ENCODE data around the gene TCERG1L. TPM values are rescaled to one million over a fixed set of nuclear protein-coding genes. Genes with fewer than 3 reads are reported as not detected.

Gene TCERG1L
- total RNA-seq, 2 donors from 2014 or later, result not detected

DNA sequence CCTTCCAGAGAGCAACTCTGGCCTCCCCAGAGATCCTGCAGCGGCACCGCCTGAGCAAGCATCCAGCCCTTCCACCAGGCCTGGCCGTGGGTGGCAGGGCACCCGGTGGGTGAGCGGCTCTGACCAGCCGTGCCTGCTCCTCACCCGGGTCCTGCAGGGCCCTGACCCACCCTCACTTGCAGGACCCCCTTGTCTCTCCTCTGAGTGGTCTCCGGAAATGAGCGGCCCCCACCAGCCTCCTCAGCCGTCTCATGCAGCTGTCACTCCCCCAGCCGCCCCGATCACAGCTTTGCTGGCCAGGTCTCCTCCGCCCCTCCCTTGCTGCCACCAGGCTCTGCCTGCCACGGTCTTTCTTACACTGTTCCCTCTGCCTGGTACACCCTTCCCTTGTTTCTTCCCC, 218.2 kb downstream of the TCERG1L start:
- DNase-seq (ENCODE audit: low spot score), result no peak
- Histone ChIP-seq H3K9me3 (no peaks in the 10 kb centered on the region), H3K27me3 (replicated peaks; ENCODE audit: insufficient read depth) (no peaks in the 10 kb centered on the region), H3K4me1 (ENCODE audit: control insufficient read depth in 1 of 2, low read depth in 2 of 2) (no peaks in the 10 kb centered on the region), H3K27ac (no peak overlapping the region), H3K36me3 (no peaks in the 10 kb centered on the region), H3K4me3 (no peak overlapping the region)
- no peak for ATAC-seq (ENCODE audit: insufficient number of reproducible peaks, low FRiP score, low read depth)
- no peak for TF ChIP-seq CTCF (IDR thresholded peaks at IDR 0.05)

DNA sequence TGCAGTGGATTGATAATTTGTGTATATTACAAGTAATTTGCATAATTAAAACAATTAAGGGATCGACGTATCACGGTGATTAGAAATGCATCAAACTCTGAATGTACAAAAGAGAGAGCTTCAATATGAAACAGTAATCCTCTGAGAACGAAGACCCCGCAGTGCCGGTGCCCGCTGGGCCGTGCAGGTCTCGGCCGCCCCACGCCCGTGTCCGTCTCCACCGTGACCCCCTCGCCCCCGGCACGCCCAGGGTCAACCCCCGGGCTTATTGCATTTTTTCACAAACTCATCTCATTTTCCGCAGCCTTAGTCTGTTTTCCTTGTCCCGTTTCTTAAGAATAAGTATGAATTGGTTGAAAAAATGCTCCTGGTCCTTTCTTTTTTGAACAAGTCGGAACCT, 218.6 kb downstream of the TCERG1L start:
- Histone ChIP-seq H3K27ac (no peak overlapping the region), H3K36me3 (no peaks in the 10 kb centered on the region), H3K27me3 (replicated peaks; ENCODE audit: insufficient read depth) (no peaks in the 10 kb centered on the region), H3K4me1 (ENCODE audit: control insufficient read depth in 1 of 2, low read depth in 2 of 2) (no peaks in the 10 kb centered on the region), H3K4me3 (no peak overlapping the region), H3K9me3 (no peaks in the 10 kb centered on the region)
- DNase-seq (ENCODE audit: low spot score) (no peak), ATAC-seq (ENCODE audit: insufficient number of reproducible peaks, low FRiP score, low read depth) (no peak)
- TF ChIP-seq CTCF (IDR thresholded peaks at IDR 0.05), result no peak

DNA sequence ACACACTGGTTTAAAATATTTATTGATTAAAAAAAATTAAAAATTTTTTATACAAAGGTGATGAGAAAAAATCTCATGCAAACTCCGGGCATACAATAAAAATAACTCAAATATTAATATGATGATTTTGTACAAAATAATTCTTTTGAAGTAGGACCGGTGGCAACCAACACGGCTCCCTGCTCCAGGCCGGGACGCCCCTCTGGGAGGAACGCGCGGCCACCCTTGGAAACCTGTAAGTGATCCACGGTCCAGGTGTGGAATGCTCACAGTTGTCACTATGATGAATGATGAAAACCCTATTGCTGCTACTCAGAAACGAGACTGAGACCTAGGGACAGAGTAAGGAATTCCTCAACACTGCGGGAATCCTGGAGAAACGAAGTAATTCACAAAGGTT, 219.1 kb downstream of the TCERG1L start:
- no peak for ATAC-seq (ENCODE audit: insufficient number of reproducible peaks, low FRiP score, low read depth)
- H3K36me3 ChIP-seq, result no peaks in the 10 kb centered on the region
- DNase-seq (ENCODE audit: low spot score), result no peak
- H3K4me3 ChIP-seq, result no peak overlapping the region
- no peaks in the 10 kb centered on the region for H3K4me1 ChIP-seq (ENCODE audit: control insufficient read depth in 1 of 2, low read depth in 2 of 2)
- H3K9me3 ChIP-seq, result no peaks in the 10 kb centered on the region
- no peak overlapping the region for H3K27ac ChIP-seq
- no peaks in the 10 kb centered on the region for H3K27me3 ChIP-seq (replicated peaks; ENCODE audit: insufficient read depth)
- no peak for TF ChIP-seq CTCF (IDR thresholded peaks at IDR 0.05)

- Histone ChIP-seq H3K4me3 (no peak overlapping the region), H3K9me3 (no peaks in the 10 kb centered on the region), H3K27me3 (replicated peaks; ENCODE audit: insufficient read depth) (no peaks in the 10 kb centered on the region), H3K27ac (no peak overlapping the region), H3K4me1 (ENCODE audit: control insufficient read depth in 1 of 2, low read depth in 2 of 2) (no peaks in the 10 kb centered on the region), H3K36me3 (no peaks in the 10 kb centered on the region)
- ATAC-seq (ENCODE audit: insufficient number of reproducible peaks, low FRiP score, low read depth) (no peak), DNase-seq (ENCODE audit: low spot score) (no peak)
- no peak for TF ChIP-seq CTCF (IDR thresholded peaks at IDR 0.05)
These were observed 219.8 kb downstream of the TCERG1L start for GRCh38 chr10:131091682-131092081.

DNA sequence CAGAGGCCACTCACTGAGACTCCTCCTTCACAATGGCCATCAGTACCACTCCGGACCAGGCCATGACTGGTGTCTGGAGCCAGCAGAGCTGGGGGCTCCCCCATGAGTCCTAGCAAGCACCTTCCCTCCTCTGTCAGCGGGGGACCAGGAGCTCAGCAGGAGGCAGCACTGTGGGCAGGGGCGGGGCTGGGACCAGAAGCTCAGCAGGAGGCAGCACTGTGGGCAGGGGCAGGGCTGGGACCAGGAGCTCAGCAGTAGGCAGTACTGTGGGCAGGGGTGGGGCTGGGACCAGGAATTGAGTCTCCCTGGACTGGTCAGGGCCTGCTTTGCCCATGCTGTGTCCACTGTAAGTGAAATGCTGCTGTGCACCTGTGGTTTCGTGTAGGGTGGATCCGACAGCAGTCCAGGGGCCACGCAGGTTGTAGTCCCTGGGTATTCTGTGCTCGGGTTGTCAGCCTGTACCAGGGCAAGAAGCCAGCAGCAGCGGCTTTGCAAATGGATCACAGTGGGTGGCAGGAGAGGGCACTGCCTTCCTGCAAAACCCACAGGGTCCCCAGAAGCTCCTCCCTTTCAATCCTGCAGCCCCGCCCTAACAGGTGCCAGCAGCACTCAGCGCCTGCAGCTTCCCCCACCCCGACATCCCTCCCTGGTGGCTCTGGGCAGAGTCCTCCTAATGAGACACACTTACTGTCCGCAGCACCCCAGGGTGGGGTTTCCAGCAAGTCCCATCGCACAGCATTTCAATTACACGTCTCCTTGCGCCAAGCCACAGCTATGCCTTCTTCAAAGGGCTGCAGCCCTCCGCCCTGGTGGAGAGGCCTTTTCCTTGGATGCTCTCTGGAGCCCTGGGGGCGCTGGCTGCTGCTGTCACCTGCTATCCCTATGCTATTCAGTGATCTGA, 220.5 kb downstream of the TCERG1L start:
- no peak overlapping the region for H3K4me3 ChIP-seq
- H3K9me3 ChIP-seq, result no peaks in the 10 kb centered on the region
- H3K36me3 ChIP-seq, result no peaks in the 10 kb centered on the region
- no peaks in the 10 kb centered on the region for H3K4me1 ChIP-seq (ENCODE audit: control insufficient read depth in 1 of 2, low read depth in 2 of 2)
- no peak for ATAC-seq (ENCODE audit: insufficient number of reproducible peaks, low FRiP score, low read depth)
- no peak for DNase-seq (ENCODE audit: low spot score)
- no peak overlapping the region for H3K27ac ChIP-seq
- H3K27me3 ChIP-seq (replicated peaks; ENCODE audit: insufficient read depth), result no peaks in the 10 kb centered on the region
- TF ChIP-seq CTCF (IDR thresholded peaks at IDR 0.05), result no peak

All from thoracic aorta (tissue), 2 donors.